Inflammatory macrophage treated with lipopolysaccharide for 1 hour (primary cell): ENCODE results near the gene TOR2A.

ENCODE experiments used
- DNase-seq, 2 donors: peaks; one replicate each; pipeline ENCODE4 v3.0.0-alpha.2; 2020 to 2022

TOR2A gene

DNA sequence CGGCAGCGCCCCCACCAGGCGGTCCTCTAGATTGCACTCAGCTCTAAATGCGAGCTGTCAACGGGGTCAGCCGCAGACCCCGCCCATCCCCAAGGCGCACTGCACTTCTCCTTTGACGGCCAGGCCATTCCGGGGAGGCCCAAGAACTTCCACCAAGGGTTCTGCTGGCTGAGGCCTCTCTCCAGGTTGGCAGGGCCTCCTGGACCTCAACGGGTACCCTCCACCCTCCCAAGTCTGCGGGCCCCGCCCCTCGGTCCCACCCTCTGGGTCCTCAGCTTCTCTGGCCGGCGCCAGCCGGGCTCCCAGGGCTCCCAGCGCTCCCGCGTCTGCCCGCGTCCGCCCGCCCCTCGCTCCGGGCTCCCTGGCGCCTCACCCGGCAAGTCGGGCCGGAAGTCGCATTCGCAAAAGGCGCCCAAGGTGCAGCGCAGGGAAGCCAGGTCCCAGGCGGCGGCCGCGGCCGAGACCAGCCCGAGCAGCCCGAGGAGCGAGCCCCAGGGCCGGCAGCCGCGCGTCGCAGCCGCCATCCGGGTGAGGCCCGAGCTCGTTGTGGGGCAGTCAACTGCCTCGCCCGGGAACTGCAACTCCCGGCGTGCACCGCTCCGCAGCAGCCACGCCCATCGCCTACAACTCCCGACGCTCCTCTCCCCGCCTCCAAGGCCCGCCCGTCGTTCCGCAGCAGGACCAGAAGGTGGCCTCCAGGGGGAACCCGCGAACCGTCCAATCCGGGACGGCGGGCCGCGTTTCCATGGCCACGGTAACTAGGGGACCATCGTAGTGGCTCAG is at the start of gene TOR2A:
Gene TOR2A (minus strand): TSS at position 548 of the 783 bp plus-strand sequence. CDS start 24 bp downstream, at position 524.
- peak; percentile 94 to 99 for DNase-seq

DNA sequence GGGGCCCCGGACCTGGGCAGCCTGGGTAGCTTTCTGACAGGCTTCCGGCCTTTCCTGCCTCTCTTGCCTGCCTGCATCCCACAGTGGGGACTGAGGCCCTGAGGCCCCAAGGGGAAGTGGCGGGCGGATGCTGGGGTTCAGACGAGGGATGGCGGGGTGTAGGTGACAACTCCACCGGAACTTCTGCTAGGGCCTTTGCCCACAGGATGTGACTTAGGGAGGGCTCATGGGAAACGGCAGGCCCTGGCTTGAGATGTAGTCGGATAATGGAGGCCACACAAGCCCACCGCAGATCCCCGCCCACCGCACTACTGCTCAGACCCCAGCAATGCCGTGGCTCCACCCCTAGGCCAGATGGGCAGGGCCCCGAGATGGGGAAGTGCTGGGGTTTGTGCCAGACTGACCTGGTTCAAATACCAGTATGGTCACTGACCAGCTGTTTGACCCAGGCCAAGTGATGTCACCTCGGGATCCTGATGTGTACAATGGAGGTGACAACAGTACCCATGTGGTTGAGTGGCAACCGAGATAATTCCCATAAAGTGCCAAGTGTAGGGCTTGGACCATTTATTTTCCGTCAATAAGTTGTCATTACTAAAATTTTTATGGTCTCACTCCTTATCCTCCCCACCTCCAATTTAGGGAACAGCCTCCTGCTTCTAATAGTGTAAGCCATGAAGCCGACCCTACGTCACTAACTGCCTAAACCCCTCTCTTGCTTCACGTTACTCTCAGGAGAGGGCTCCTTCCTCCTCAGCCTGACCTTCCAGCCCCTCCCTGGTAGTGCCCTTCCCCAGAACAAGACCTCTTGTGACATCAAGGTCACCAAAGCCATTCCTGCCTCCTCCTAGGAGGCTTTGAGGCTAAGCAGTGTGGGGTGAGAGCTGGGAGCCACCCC is 48.3 kb upstream of the TOR2A start:
- peak; percentile 44 to 64 for DNase-seq

DNA sequence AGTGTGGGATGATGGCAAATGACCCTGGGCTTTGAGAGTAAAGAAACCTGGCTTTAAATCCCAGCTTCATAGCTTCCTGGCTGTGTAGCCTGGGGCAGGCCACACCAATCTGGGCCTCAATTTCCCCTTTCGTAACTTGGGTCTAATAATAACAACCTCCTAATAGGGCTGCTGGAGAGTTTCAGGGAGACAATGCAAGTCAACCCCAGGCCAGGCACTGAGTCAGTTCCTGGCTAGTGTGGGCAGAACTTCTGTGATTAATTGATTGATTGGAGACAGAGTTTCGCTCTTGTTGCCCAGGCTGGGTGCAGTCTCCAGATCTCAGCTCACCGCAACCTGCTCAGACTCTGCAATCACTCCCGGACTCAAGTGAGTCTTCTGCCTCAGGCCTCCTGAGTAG is 46.7 kb upstream of the TOR2A start:
- no peak for DNase-seq

- DNase-seq, result peak; percentile 77 to 85
Observed at GRCh38 chr9:127780909-127781308, 45.8 kb upstream of the TOR2A start.

GRCh38 chr9:127780126-127780885 is 45.2 kb upstream of the TOR2A start:
- no peak for DNase-seq

DNA sequence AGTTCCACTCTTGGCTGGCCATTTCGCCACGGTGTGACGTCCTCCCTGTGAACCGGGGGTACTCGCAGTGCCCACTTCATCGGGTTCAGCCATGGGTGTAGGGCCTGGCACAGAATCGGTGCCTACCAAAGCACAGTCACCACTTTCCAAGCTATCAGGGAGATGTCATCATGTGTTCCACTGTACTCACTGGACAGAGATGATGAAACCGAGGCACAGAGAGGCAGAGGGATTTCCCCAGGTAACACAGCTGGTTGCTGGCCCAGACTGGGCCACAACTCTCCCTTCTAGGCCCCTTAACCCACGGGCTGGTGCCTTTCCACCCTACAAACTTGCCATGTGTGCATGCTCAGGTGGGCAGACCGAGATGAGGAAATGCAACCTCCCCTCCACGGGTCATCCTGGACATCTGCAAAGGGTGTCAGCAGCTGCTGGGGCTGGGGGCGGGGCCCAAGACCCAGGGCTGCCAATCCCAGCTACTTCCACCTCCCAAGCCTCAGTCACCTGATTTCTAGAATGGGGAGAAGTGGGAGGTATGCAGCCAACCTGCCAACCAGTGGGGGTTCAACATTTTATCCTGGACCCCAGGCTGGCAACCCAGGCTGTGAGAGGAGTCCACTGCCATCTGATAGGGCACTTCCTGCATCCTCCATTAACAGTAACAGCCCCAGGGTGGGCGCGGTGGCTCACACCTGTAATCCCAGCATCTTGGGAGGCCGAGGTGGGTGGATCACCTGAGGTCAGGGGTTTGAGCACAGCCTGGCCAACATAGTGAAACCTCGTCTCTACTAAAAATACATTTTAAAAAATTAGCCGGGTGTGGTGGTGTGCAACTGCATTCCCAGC is 44.3 kb upstream of the TOR2A start:
- DNase-seq, result peak; percentile 79 to 92

- peak; percentile 29 to 45 for DNase-seq
Observed at GRCh38 chr9:127778280-127779135, 43.4 kb upstream of the TOR2A start, which contains the start of gene SH2D3C. TSS of gene SH2D3C (minus strand) at chr9:127778666. CDS start at chr9:127778627, 39 bp downstream.

DNA sequence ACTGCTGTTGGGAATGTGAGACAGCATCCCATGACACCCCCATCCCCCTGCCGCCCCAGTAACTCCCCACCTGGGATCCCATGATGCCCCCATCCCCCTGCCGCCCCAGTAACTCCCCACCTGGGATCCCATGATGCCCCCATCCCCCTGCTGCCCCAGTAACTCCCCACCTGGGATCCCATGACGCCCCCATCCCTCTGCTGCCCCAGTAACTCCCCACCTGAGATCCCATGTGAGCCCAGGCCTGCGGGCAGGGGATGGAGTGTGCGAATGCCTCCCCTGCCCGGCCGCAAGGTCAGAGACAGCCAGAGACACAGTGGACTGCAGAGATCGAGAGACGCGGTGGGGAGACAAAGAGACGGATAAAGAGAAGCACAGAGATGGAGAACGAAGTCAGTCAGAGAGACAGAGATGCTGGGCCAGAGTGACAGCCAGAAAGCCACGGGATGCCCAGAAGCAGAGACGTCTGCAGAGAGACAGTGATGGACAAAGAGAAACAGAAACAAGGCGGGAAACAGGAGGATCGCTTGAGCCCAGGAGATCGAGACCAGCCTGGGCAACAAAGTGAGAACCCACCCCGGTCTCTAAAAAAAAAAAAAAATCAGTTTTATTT is 42.4 kb upstream of the TOR2A start:
- DNase-seq, result no peak

- no peak for DNase-seq
Observed at GRCh38 chr9:127776924-127777289, 41.8 kb upstream of the TOR2A start.

- DNase-seq, result peak; percentile 77 to 85
Observed at GRCh38 chr9:127776195-127776923, 41.3 kb upstream of the TOR2A start.

GRCh38 chr9:127773981-127774380 is 38.9 kb upstream of the TOR2A start:
- no peak for DNase-seq

GRCh38 chr9:127773272-127773671 is 38.2 kb upstream of the TOR2A start:
- DNase-seq, result peak; percentile 50

DNA sequence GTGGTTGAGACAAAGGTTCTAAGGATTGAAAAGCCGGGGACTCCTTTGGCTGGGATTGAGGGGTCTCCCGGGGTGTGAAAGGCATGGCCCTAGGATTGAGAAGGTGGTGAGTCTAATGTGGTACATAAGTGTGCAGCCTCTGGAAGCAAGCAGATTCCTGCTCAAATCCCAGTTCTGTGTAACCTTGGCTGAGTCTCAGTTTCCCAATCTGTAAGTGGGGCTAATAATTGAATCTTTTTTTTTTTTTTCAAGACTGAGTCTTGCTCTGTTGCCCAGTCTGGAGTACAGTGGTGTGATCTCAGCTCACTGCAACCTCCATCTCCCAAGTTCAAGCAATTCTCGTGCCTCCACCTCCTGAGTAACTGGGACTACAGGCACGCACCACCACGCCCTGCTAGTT is 37.5 kb upstream of the TOR2A start:
- no peak for DNase-seq

DNA sequence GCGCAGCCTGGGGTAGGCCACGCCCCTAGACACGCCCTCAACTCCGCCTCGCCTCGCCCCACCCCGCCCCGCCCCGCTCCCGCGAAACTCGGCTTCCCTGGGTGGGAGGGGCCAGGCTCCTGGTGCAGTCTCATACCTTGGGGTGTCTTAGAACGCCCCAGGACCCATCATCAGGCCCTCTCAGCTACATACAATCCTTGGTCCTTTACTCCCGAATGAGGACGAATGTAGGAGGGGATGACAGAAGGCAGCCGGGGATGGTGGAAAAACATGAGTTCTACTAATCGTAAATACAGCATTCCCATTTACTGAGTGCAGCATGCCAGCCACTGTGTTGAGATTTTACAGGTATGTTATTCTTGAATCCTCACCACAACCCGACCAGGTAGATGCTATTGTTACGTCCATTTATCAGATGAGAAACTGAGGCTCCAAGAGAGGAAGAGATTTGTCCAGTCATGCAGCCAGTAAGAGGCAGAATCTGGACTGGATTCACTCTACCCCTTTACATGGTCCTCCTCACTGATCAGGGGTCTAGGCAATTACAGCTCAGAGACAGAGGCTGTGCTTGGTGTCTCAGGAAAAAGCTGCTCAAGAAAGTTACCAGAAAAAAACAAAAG is 36.6 kb upstream of the TOR2A start:
- DNase-seq, result no peak

GRCh38 chr9:127770905-127771569 is 35.9 kb upstream of the TOR2A start:
- peak; percentile 98 for DNase-seq

- DNase-seq, result no peak
Observed at GRCh38 chr9:127770583-127770904, 35.5 kb upstream of the TOR2A start.

GRCh38 chr9:127769929-127770582 is 35.0 kb upstream of the TOR2A start:
- DNase-seq, result no peak

DNA sequence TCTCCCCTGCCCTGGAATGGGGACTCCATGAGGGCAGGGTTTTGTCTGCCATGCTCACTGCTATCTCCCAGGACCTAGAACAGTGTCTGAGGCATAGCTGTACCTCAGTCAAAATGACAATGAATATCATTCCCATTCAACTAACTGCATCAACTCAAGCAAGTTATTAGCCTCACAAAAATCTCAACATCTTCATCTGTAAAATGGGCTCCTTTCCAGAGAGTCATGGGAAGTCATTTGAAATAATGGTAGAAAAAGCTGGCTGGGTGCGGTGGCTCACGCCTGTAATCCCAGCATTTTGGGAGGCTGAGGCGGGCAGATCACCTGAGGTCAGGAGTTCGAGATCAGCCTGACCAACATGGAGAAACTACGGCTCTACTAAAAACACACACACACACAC is 34.0 kb upstream of the TOR2A start:
- DNase-seq, result no peak
